GM23338 (cell line): ENCODE results near the gene SLC10A3. TPM values are rescaled to one million over a fixed set of nuclear protein-coding genes. Genes with fewer than 3 reads are reported as not detected.

Experiments used
- ATAC-seq: fragments of 200-7000 bp; cut with Tn5 transposase; 3 replicates; pipeline ENCODE4 v1.9.1; 2020
- DNase-seq: peaks from one replicate; pipeline ENCODE4 v3.0.0-alpha.2; 2015; ENCODE audit warnings: low spot score
- H2AFZ ChIP-seq: fragments of 200-600 bp; sonication (generic); 2 replicates; pipeline ENCODE4 v1.8.0; 2016; ENCODE audit warnings: antibody characterized with exemption, mild to moderate bottlenecking, moderate library complexity
- H3F3A ChIP-seq: fragments of 200-600 bp; sonication (generic); replicated peaks from 2 replicates; pipeline ENCODE4 v1.8.0; 2017; ENCODE audit warnings: antibody characterized with exemption, mixed run types, low read depth
- H3K27ac ChIP-seq: fragments of 200-600 bp; sonication (generic); 2 replicates; pipeline ENCODE4 v1.6.1; 2016; ENCODE audit warnings: low read depth
- H3K27me3 ChIP-seq: fragments of 200-600 bp; sonication (generic); 2 replicates; pipeline ENCODE4 v1.8.0; 2016; ENCODE audit warnings: mild to moderate bottlenecking, mixed run types, moderate library complexity; ENCODE audit not compliant: insufficient read depth
- H3K36me3 ChIP-seq: fragments of 200-600 bp; sonication (generic); 2 replicates; pipeline ENCODE4 v1.8.0; 2016; ENCODE audit warnings: mild to moderate bottlenecking; ENCODE audit not compliant: insufficient read depth
- H3K4me1 ChIP-seq: fragments of 200-600 bp; sonication (generic); 2 replicates; pipeline ENCODE4 v1.8.0; 2016; ENCODE audit warnings: mild to moderate bottlenecking, moderate library complexity; ENCODE audit not compliant: insufficient read depth
- H3K4me2 ChIP-seq: fragments of 200-600 bp; sonication (generic); 2 replicates; pipeline ENCODE4 v1.7.1; 2017; ENCODE audit warnings: mixed run types
- H3K4me3 ChIP-seq: fragments of 200-600 bp; sonication (generic); 2 replicates; pipeline ENCODE4 v1.6.1; 2016; ENCODE audit warnings: mixed run types
- H3K79me2 ChIP-seq: fragments of 200-600 bp; sonication (generic); replicated peaks from 2 replicates; pipeline ENCODE4 v1.8.0; 2017; ENCODE audit warnings: mild to moderate bottlenecking; ENCODE audit not compliant: insufficient read depth
- H3K9me2 ChIP-seq: fragments of 200-600 bp; sonication (generic); 2 replicates; pipeline ENCODE4 v1.8.0; 2017; ENCODE audit not compliant: insufficient read depth
- H4K20me1 ChIP-seq: fragments of 200-600 bp; sonication (generic); replicated peaks from 2 replicates; pipeline ENCODE4 v1.8.0; 2017; ENCODE audit warnings: mild to moderate bottlenecking; ENCODE audit not compliant: insufficient read depth
- H3K27ac Mint-ChIP-seq: 2 replicates; pipeline ENCODE4 v1.8.0; 2020; ENCODE audit warnings: inconsistent platforms, mild to moderate bottlenecking, moderate library complexity, mixed read lengths
- H3K27me3 Mint-ChIP-seq: 3 replicates; pipeline ENCODE4 v1.8.0; 2022; ENCODE audit warnings: low read depth, mild to moderate bottlenecking, moderate library complexity, mixed read lengths, inconsistent platforms; ENCODE audit not compliant: insufficient read depth, poor library complexity
- H3K36me3 Mint-ChIP-seq: 3 replicates; pipeline ENCODE4 v1.8.0; 2021; ENCODE audit warnings: low read depth, mild to moderate bottlenecking, inconsistent platforms, moderate library complexity, mixed read lengths
- H3K4me1 Mint-ChIP-seq: 3 replicates; pipeline ENCODE4 v1.8.0; 2020; ENCODE audit warnings: mild to moderate bottlenecking, inconsistent platforms, mixed read lengths
- H3K4me3 Mint-ChIP-seq: 3 replicates; pipeline ENCODE4 v1.8.0; 2021; ENCODE audit warnings: moderate library complexity, mild to moderate bottlenecking, inconsistent platforms, mixed read lengths
- H3K9me3 Mint-ChIP-seq: 3 replicates; pipeline ENCODE4 v1.8.0; 2020; ENCODE audit warnings: moderate library complexity, mild to moderate bottlenecking, inconsistent platforms, mixed read lengths
- CREB1 ChIP-seq: fragments of 250-450 bp; sonication (Bioruptor Pico); IDR thresholded peaks from 2 replicates; pipeline ENCODE4 v1.5.0; 2020; ENCODE audit warnings: low read depth, mild to moderate bottlenecking, moderate library complexity
- CTCF ChIP-seq, 2 experiments: fragments of 200-600 bp in 1 of 2; sonication (generic) in 1 of 2; conservative IDR thresholded peaks; 2 replicates each; pipeline versions ENCODE4 v1.5.1 to v1.6.1; 2016 to 2017; ENCODE audit warnings: antibody characterized with exemption in 2 of 2, low read depth in 2 of 2, mild to moderate bottlenecking in 2 of 2, moderate library complexity in 1 of 2
- EZH2 ChIP-seq: fragments of 200-600 bp; sonication (generic); IDR thresholded peaks from one replicate; pipeline ENCODE4 v1.8.0; 2017; ENCODE audit warnings: antibody characterized with exemption, mild to moderate bottlenecking, low read depth; ENCODE audit not compliant: unreplicated experiment
- JUNB ChIP-seq: IDR thresholded peaks from one replicate; pipeline ENCODE4 v1.6.1; 2016; ENCODE audit warnings: antibody characterized with exemption; ENCODE audit not compliant: unreplicated experiment
- NANOG ChIP-seq: IDR thresholded peaks from 2 replicates; pipeline ENCODE4 v1.6.1; 2016; ENCODE audit warnings: antibody characterized with exemption, borderline replicate concordance
- POLR2AphosphoS5 ChIP-seq: IDR thresholded peaks from 2 replicates; pipeline ENCODE4 v1.6.1; 2016; ENCODE audit warnings: antibody characterized with exemption, low read depth
- STAT1 ChIP-seq: IDR thresholded peaks from one replicate; pipeline ENCODE4 v1.6.1; 2016; ENCODE audit warnings: antibody characterized with exemption; ENCODE audit not compliant: unreplicated experiment
- ZNF114 ChIP-seq: fragments of 250-450 bp; sonication (Bioruptor Pico); IDR thresholded peaks from 2 replicates; pipeline ENCODE4 v1.5.0; 2020; ENCODE audit warnings: mild to moderate bottlenecking, moderate library complexity
- ZNF331 ChIP-seq: fragments of 250-450 bp; sonication (Bioruptor Pico); IDR thresholded peaks from 2 replicates; pipeline ENCODE4 v1.5.0; 2020; ENCODE audit warnings: low read depth, mild to moderate bottlenecking, moderate library complexity
- ZNF462 ChIP-seq: fragments of 250-450 bp; sonication (Bioruptor Pico); IDR thresholded peaks from 2 replicates; pipeline ENCODE4 v1.5.0; 2020; ENCODE audit warnings: mild to moderate bottlenecking, moderate library complexity
- polyA plus RNA-seq: library from polyadenylated mRNA; unstranded; fragments of >200 nt; fragmentation: Nextera tagmentation; extraction: Ambion mirVana; gene quantifications from 2 replicates; pipeline ENCODE4 v1.2.1, GENCODE V29; 2016
- total RNA-seq: library from RNA; depleted of rRNA; stranded (reverse); fragments of >200 nt; shearing (Covaris generic); gene quantifications from 2 replicates; pipeline ENCODE4 v1.2.3, GENCODE V29; 2014

Gene SLC10A3
- total and polyA plus RNA-seq, 2 experiments from 2014 or later, result 7.6 to 17.6 TPM

- Histone ChIP-seq H3F3A (no peaks in the 10 kb centered on the region), H3K4me3 (no peak overlapping the region), H3K36me3 (no peaks in the 10 kb centered on the region), H3K4me1 (no peaks in the 10 kb centered on the region), H3K79me2 (no peaks in the 10 kb centered on the region), H4K20me1 (no peaks in the 10 kb centered on the region), H3K27me3 (no peaks in the 10 kb centered on the region), H2AFZ (no peak overlapping the region), H3K27ac (no peak overlapping the region), H3K4me2 (no peak overlapping the region), H3K9me2 (no peaks in the 10 kb centered on the region)
- no peak overlapping the region for H3K27ac Mint-ChIP-seq
- H3K9me3 Mint-ChIP-seq, result no peaks in the 10 kb centered on the region
- no peak for TF ChIP-seq CTCF (conservative IDR thresholded peaks at IDR 0.05; ENCODE audit: low read depth in 2 of 2)
- no peak for TF ChIP-seq JUNB
- TF ChIP-seq STAT1, result no peak
- TF ChIP-seq ZNF114 (CRISPR knock-in tag), result no peak
- no peak for TF ChIP-seq CREB1 (CRISPR knock-in tag)
- TF ChIP-seq POLR2AphosphoS5, result no peak
- no peak for TF ChIP-seq EZH2
- no peak for TF ChIP-seq ZNF331 (CRISPR knock-in tag)
- no peak for TF ChIP-seq NANOG
- no peak for TF ChIP-seq ZNF462 (CRISPR knock-in tag)
- H3K4me3 Mint-ChIP-seq, result peak overlapping the region; percentile 76; the same call in 2 of the 3 replicates
- ATAC-seq (no peak), DNase-seq (no peak)
- no peaks in the 10 kb centered on the region; the same call in 2 of the 3 replicates for H3K36me3 Mint-ChIP-seq
- peaks cover 3% of the 10 kb centered on the region; the same call in 2 of the 3 replicates for H3K4me1 Mint-ChIP-seq
- peaks cover 16% of the 10 kb centered on the region for H3K27me3 Mint-ChIP-seq
Measured at GRCh38 chrX:154489182-154489581, 1.2 kb downstream of the SLC10A3 start.
